Bronchial epithelial cell (primary cell): ENCODE results near the gene MAP2K7. TPM values are rescaled to one million over a fixed set of nuclear protein-coding genes. Genes with fewer than 3 reads are reported as not detected.

Experiments
- DNase-seq: peaks from one replicate; pipeline ENCODE4 v3.0.0-alpha.2; 2010; ENCODE audit warnings: low read depth
- FAIRE-seq: peaks from 2 replicates; lab custom pipeline; 2011; peaks lifted over from hg19 to GRCh38; lab: Jason Lieb, UNC
- H3K27me3 ChIP-seq: 2 replicates; pipeline ENCODE4 v1.5.1; 2011; ENCODE audit warnings: low read length; ENCODE audit not compliant: control insufficient read depth, insufficient read depth
- H3K36me3 ChIP-seq: 2 replicates; pipeline ENCODE4 v1.5.1; 2011; ENCODE audit warnings: low read length; ENCODE audit not compliant: control insufficient read depth, insufficient read depth
- H3K4me3 ChIP-seq: 2 replicates; pipeline ENCODE4 v1.5.1; 2011; ENCODE audit warnings: mild to moderate bottlenecking, low read depth, low read length, control low read depth
- CTCF ChIP-seq: IDR thresholded peaks from 2 replicates; pipeline ENCODE4 v1.5.1; 2011; ENCODE audit warnings: mild to moderate bottlenecking, moderate library complexity, low read length, control low read depth, inconsistent platforms; ENCODE audit not compliant: insufficient read depth, severe bottlenecking
- total RNA-seq: library from RNA; depleted of rRNA; stranded (reverse); fragments of >200 nt; gene quantifications from 2 replicates; pipeline ENCODE4 v1.2.1, GENCODE V29; 2014

MAP2K7 gene
- total RNA-seq, 1 donor from 2014 or later, result 10.0 TPM

GRCh38 chr19:7961920-7962626 lies 58.4 kb downstream of the MAP2K7 start:
- Histone ChIP-seq H3K36me3 (peaks cover 16% of the 10 kb centered on the region), H3K27me3 (no peaks in the 10 kb centered on the region), H3K4me3 (no peak overlapping the region)
- FAIRE-seq (no peak), DNase-seq (no peak)
- TF ChIP-seq CTCF, result no peak

- Histone ChIP-seq H3K36me3 (peaks cover 18% of the 10 kb centered on the region), H3K27me3 (no peaks in the 10 kb centered on the region), H3K4me3 (no peak overlapping the region)
- TF ChIP-seq CTCF, result no peak
- FAIRE-seq (no peak), DNase-seq (no peak)
Observed at GRCh38 chr19:7962644-7963268, 59.1 kb downstream of the MAP2K7 start.

GRCh38 chr19:7963566-7963965 lies 59.9 kb downstream of the MAP2K7 start:
- FAIRE-seq, result no peak
- Histone ChIP-seq H3K27me3 (no peaks in the 10 kb centered on the region), H3K4me3 (no peak overlapping the region), H3K36me3 (peaks cover 21% of the 10 kb centered on the region)
- no peak for DNase-seq
- TF ChIP-seq CTCF, result no peak

Other genes with a start within 250 kb of the MAP2K7 start
- gene RETN, start 234.8 kb upstream of the MAP2K7 start, total RNA-seq, result not detected in 2 replicates
- not detected in 2 replicates for gene MCEMP1, start 226.8 kb upstream of the MAP2K7 start, total RNA-seq
- gene TRAPPC5, start 223.0 kb upstream of the MAP2K7 start, total RNA-seq, result 29.2 and 141 TPM in 2 replicates
- gene FCER2, start 201.7 kb upstream of the MAP2K7 start, total RNA-seq, result not detected in 2 replicates
- not detected in 2 replicates for gene CLEC4G, start 171.8 kb upstream of the MAP2K7 start, total RNA-seq
- gene CD209, start 156.3 kb upstream of the MAP2K7 start, total RNA-seq, result not detected in 2 replicates
- gene CLEC4M, start 140.6 kb upstream of the MAP2K7 start, total RNA-seq, result not detected in 2 replicates
- gene EVI5L, start 73.7 kb upstream of the MAP2K7 start, total RNA-seq, result 9.2 and 19.5 TPM in 2 replicates
- gene PRR36, start 29.5 kb upstream of the MAP2K7 start, total RNA-seq, result 0.13 TPM in 1 of 2 replicates, not detected in the other
- 7.6 and 13.2 TPM in 2 replicates for gene LRRC8E, start 15.4 kb upstream of the MAP2K7 start, total RNA-seq
- gene TGFBR3L, start 11.0 kb downstream of the MAP2K7 start, total RNA-seq, result 1.8 and 1.9 TPM in 2 replicates
- 13.4 and 15.9 TPM in 2 replicates for gene SNAPC2, start 16.5 kb downstream of the MAP2K7 start, total RNA-seq
- 0.26 and 0.77 TPM in 2 replicates for gene CTXN1, start 22.3 kb downstream of the MAP2K7 start, total RNA-seq
- gene TIMM44, start 39.8 kb downstream of the MAP2K7 start, total RNA-seq, result 96.1 and 146 TPM in 2 replicates
- gene ELAVL1, start 101.8 kb downstream of the MAP2K7 start, total RNA-seq, result 26.5 and 37.4 TPM in 2 replicates
- not detected in 2 replicates for gene CCL25, start 148.9 kb downstream of the MAP2K7 start, total RNA-seq
- not detected in 2 replicates for gene FBN3, start 245.7 kb downstream of the MAP2K7 start, total RNA-seq